Gastroesophageal sphincter (tissue), 3 donors: Measurements from ENCODE around the gene ADCY9.

Experiments used
- CTCF ChIP-seq, 4 experiments: fragments of 200-600 bp in 2 of 4; fragments of 450-650 bp in 2 of 4; sonication (generic) in 1 of 4; IDR thresholded peaks; one replicate each; pipeline ENCODE4 v1.5.1; 2017 to 2019; ENCODE audit warnings: antibody characterized with exemption in 4 of 4, mild to moderate bottlenecking in 2 of 4, moderate library complexity in 2 of 4
- POLR2AphosphoS5 ChIP-seq: sonication (generic); formaldehyde crosslinking; IDR thresholded peaks from one replicate; pipeline ENCODE4 v1.6.1; 2017; ENCODE audit warnings: antibody characterized with exemption

GRCh38 chr16:3934491-3935181, 181.6 kb downstream of the ADCY9 start:
- no peak for TF ChIP-seq CTCF (IDR thresholded peaks at IDR 0.05)
- TF ChIP-seq POLR2AphosphoS5, result no peak
